GM12878 (cell line): ENCODE data around the gene KLHL3. TPM values are rescaled to one million over a fixed set of nuclear protein-coding genes. Genes with fewer than 3 reads are reported as not detected.

Experiments
- BACH1 ChIP-seq: fragments of 450-650 bp; IDR thresholded peaks from 2 replicates; pipeline ENCODE4 v1.6.1; 2017; ENCODE audit warnings: mild to moderate bottlenecking, borderline replicate concordance
- POLR2AphosphoS5 ChIP-seq: IDR thresholded peaks from 2 replicates; pipeline ENCODE4 v1.6.1; 2011; ENCODE audit warnings: mild to moderate bottlenecking, low read length, inconsistent platforms
- TCF12 ChIP-seq: IDR thresholded peaks from 2 replicates; pipeline ENCODE4 v1.6.1; 2011; ENCODE audit warnings: low read depth, mild to moderate bottlenecking, low read length
- ZNF384 ChIP-seq: IDR thresholded peaks from 2 replicates; pipeline ENCODE4 v1.6.1; 2012; ENCODE audit warnings: low read depth, mild to moderate bottlenecking, low read length, improper control_type of control experiment, borderline replicate concordance
- polyA plus RNA-seq, 11 experiments: library from polyadenylated mRNA; depleted of rRNA in 4 of 11; unstranded in 6 of 11; stranded (reverse) in 5 of 11; fragments of >200 nt; fragmentation: Nextera tagmentation in 4 of 11; fragmentation: Illumina TruSeq in 1 of 11; extraction: Ambion mirVana in 4 of 11; extraction: Trizol in 1 of 11; gene quantifications; 1 replicate in 1 of 11; 2 replicates in 10 of 11; pipeline versions ENCODE4 v1.2.1 to v1.2.3, GENCODE V29; 2011 to 2016; ENCODE audit warnings: inconsistent platforms in 2 of 11, missing spikeins in 2 of 11, low read depth in 1 of 11
- total RNA-seq, 4 experiments: library from RNA; depleted of rRNA in 3 of 4; stranded (reverse); fragments of >200 nt in 3 of 4; fragmentation: Illumina TruSeq in 1 of 4; extraction: Trizol in 1 of 4; gene quantifications; 2 replicates each; pipeline versions ENCODE4 v1.2.1 to v1.2.3, GENCODE V29; 2013 to 2021
- TF ChIP-seq, protein P1 (sequence below): IDR thresholded peaks from 2 replicates; pipeline ENCODE4 v1.6.1; 2012; ENCODE audit warnings: low read depth, low read length, improper control_type of control experiment
- TF ChIP-seq, protein P2 (sequence below): IDR thresholded peaks from 2 replicates; pipeline ENCODE4 v1.6.1; 2012; ENCODE audit warnings: improper control_type of control experiment, low read depth, low read length; ENCODE audit not compliant: insufficient replicate concordance
- TF ChIP-seq, protein P3 (sequence below): fragments of 450-650 bp; IDR thresholded peaks from 2 replicates; pipeline ENCODE4 v1.6.1; 2017; ENCODE audit warnings: mild to moderate bottlenecking, moderate library complexity

The KLHL3 gene
- total and polyA plus RNA-seq, 10 of the 15 experiments (the other 5 are each of a cell fraction or from before 2014, with no cell fraction given): 1.7 to 11.7 (median 5.6) TPM

DNA sequence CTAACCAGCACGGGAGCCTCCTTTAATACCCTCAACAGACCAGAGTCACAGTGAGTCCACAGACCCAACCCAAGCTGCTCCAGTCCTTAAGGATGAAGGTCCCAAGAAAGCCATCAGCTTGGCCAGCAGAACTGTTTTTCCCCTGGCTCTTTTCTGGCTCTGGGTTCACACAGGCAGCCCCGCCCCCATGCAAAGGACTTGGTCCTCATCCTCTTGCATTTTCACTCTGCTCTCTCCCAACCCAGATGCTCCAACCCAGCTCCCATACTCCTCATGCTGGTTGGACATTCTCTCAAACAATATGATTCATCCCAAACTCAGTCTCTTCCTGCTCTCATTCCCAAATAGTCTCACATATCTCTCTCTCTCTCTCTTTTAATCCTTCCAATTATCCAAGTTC lies 162.5 kb downstream of the KLHL3 start (continued):
- TF ChIP-seq TCF12 (no peak), BACH1 (no peak), POLR2AphosphoS5 (no peak), ZNF384 (no peak)
- TF ChIP-seq, protein P1, sequence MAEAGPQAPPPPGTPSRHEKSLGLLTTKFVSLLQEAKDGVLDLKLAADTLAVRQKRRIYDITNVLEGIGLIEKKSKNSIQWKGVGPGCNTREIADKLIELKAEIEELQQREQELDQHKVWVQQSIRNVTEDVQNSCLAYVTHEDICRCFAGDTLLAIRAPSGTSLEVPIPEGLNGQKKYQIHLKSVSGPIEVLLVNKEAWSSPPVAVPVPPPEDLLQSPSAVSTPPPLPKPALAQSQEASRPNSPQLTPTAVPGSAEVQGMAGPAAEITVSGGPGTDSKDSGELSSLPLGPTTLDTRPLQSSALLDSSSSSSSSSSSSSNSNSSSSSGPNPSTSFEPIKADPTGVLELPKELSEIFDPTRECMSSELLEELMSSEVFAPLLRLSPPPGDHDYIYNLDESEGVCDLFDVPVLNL: no peak
- TF ChIP-seq, protein P2, sequence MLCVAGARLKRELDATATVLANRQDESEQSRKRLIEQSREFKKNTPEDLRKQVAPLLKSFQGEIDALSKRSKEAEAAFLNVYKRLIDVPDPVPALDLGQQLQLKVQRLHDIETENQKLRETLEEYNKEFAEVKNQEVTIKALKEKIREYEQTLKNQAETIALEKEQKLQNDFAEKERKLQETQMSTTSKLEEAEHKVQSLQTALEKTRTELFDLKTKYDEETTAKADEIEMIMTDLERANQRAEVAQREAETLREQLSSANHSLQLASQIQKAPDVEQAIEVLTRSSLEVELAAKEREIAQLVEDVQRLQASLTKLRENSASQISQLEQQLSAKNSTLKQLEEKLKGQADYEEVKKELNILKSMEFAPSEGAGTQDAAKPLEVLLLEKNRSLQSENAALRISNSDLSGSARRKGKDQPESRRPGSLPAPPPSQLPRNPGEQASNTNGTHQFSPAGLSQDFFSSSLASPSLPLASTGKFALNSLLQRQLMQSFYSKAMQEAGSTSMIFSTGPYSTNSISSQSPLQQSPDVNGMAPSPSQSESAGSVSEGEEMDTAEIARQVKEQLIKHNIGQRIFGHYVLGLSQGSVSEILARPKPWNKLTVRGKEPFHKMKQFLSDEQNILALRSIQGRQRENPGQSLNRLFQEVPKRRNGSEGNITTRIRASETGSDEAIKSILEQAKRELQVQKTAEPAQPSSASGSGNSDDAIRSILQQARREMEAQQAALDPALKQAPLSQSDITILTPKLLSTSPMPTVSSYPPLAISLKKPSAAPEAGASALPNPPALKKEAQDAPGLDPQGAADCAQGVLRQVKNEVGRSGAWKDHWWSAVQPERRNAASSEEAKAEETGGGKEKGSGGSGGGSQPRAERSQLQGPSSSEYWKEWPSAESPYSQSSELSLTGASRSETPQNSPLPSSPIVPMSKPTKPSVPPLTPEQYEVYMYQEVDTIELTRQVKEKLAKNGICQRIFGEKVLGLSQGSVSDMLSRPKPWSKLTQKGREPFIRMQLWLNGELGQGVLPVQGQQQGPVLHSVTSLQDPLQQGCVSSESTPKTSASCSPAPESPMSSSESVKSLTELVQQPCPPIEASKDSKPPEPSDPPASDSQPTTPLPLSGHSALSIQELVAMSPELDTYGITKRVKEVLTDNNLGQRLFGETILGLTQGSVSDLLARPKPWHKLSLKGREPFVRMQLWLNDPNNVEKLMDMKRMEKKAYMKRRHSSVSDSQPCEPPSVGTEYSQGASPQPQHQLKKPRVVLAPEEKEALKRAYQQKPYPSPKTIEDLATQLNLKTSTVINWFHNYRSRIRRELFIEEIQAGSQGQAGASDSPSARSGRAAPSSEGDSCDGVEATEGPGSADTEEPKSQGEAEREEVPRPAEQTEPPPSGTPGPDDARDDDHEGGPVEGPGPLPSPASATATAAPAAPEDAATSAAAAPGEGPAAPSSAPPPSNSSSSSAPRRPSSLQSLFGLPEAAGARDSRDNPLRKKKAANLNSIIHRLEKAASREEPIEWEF: no peak
- TF ChIP-seq, protein P3, sequence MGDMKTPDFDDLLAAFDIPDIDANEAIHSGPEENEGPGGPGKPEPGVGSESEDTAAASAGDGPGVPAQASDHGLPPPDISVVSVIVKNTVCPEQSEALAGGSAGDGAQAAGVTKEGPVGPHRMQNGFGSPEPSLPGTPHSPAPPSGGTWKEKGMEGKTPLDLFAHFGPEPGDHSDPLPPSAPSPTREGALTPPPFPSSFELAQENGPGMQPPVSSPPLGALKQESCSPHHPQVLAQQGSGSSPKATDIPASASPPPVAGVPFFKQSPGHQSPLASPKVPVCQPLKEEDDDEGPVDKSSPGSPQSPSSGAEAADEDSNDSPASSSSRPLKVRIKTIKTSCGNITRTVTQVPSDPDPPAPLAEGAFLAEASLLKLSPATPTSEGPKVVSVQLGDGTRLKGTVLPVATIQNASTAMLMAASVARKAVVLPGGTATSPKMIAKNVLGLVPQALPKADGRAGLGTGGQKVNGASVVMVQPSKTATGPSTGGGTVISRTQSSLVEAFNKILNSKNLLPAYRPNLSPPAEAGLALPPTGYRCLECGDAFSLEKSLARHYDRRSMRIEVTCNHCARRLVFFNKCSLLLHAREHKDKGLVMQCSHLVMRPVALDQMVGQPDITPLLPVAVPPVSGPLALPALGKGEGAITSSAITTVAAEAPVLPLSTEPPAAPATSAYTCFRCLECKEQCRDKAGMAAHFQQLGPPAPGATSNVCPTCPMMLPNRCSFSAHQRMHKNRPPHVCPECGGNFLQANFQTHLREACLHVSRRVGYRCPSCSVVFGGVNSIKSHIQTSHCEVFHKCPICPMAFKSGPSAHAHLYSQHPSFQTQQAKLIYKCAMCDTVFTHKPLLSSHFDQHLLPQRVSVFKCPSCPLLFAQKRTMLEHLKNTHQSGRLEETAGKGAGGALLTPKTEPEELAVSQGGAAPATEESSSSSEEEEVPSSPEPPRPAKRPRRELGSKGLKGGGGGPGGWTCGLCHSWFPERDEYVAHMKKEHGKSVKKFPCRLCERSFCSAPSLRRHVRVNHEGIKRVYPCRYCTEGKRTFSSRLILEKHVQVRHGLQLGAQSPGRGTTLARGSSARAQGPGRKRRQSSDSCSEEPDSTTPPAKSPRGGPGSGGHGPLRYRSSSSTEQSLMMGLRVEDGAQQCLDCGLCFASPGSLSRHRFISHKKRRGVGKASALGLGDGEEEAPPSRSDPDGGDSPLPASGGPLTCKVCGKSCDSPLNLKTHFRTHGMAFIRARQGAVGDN: no peak
